ENCODE measurements around the gene NRXN2. TPM values are rescaled to one million over a fixed set of nuclear protein-coding genes. Genes with fewer than 3 reads are reported as not detected.

Gene NRXN2
- total RNA-seq, 2 experiments from 2014 or later = 0.18 to 0.39 TPM

- no peak overlapping the region for H3K27ac Mint-ChIP-seq
- ATAC-seq (no peak), DNase-seq (no peak)
- POLR2A ChIA-PET = no interaction called here
- H3K36me3 Mint-ChIP-seq (ENCODE audit: low read depth) = no peaks in the 10 kb centered on the region
- no peaks in the 10 kb centered on the region for H3K4me1 Mint-ChIP-seq
- CTCF ChIA-PET = interaction anchor here (0.6 kb wide), 1 partner anchor 191 kb away, joined by 3 read pairs; no protein-coding TSS in a partner anchor
- intact Hi-C loops (cut with DNase I, micrococcal nuclease) = no loop called here
- no peak overlapping the region for H3K4me3 Mint-ChIP-seq
- peaks cover 17% of the 10 kb centered on the region for H3K27me3 Mint-ChIP-seq
- H3K9me3 Mint-ChIP-seq (ENCODE audit: low read depth) = no peaks in the 10 kb centered on the region
Observed at GRCh38 chr11:64639885-64640284, 83.1 kb downstream of the NRXN2 start.

- H3K36me3 Mint-ChIP-seq (ENCODE audit: low read depth) = no peaks in the 10 kb centered on the region
Observed at GRCh38 chr11:64638829-64639228, 84.2 kb downstream of the NRXN2 start.

GRCh38 chr11:64638018-64638665 is 84.9 kb downstream of the NRXN2 start:
- ATAC-seq = no peak
- Mint-ChIP-seq H3K27ac (no peak overlapping the region), H3K4me3 (no peak overlapping the region), H3K36me3 (ENCODE audit: low read depth) (no peaks in the 10 kb centered on the region), H3K4me1 (peaks cover 6% of the 10 kb centered on the region), H3K9me3 (ENCODE audit: low read depth) (no peaks in the 10 kb centered on the region), H3K27me3 (peaks cover 16% of the 10 kb centered on the region)
- intact Hi-C loops (cut with DNase I, micrococcal nuclease) = no loop called here
- ChIA-PET POLR2A (no interaction called here), CTCF (interaction anchor here (0.6 to 1.0 kb wide), 2 partner anchors 12 to 123 kb away, joined by 3 read pairs; no protein-coding TSS in a partner anchor)
- no peak for DNase-seq

More at GRCh38 chr11:64638829-64639228, 84.2 kb downstream of the NRXN2 start:
- no peak for DNase-seq
- H3K4me3 Mint-ChIP-seq = no peak overlapping the region
- no peaks in the 10 kb centered on the region for H3K9me3 Mint-ChIP-seq (ENCODE audit: low read depth)
- intact Hi-C loops (cut with DNase I, micrococcal nuclease) = no loop called here
- POLR2A ChIA-PET = no interaction called here
- no peak for ATAC-seq
- CTCF ChIA-PET = interaction anchor here (0.7 to 1.0 kb wide), 2 partner anchors 12 to 105 kb away, joined by 3 read pairs; partner anchors contain the start of gene RASGRP2
- H3K27me3 Mint-ChIP-seq = peaks cover 15% of the 10 kb centered on the region
- H3K4me1 Mint-ChIP-seq = peaks cover 2% of the 10 kb centered on the region
- H3K27ac Mint-ChIP-seq = no peak overlapping the region

DNA sequence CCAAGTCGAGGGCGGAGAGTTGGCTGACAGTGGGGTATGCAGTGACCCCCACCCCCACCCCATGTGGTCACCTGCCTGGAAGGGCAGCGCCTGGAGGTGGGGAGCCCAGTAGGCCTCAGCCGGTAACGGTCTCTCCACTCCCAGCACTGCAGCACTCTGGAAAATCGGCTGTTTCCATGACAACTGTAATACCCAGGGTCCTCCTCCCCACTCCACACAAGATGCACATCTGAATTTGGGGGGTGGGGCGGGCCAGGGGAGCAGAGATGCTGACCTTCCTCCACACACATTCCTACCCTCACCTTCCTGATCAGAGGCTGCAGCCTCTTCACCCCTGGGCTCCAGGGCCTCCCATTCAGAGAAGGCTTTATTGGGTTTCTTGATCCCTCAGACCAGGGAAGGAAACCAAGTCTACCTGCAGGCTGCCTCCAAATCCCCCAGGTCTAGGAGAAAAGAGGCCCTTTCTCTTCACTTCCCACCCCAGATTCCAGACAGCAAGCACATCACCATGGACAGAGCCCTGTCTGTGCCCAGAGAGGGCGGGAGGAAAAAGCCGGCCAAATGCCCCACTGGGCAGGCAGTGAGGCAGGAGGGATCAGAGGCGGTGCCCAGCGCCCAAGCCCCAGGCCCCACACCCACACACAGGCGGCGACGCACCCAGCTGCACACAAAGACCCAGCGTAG is 85.5 kb downstream of the NRXN2 start:
- Mint-ChIP-seq H3K4me3 (no peak overlapping the region), H3K36me3 (ENCODE audit: low read depth) (no peaks in the 10 kb centered on the region), H3K27me3 (peaks cover 16% of the 10 kb centered on the region), H3K9me3 (ENCODE audit: low read depth) (no peaks in the 10 kb centered on the region), H3K27ac (no peak overlapping the region), H3K4me1 (peaks cover 6% of the 10 kb centered on the region)
- intact Hi-C loops (cut with DNase I, micrococcal nuclease) = no loop called here
- CTCF ChIA-PET = interaction anchor here (0.7 kb wide), 1 partner anchor 47 kb away, joined by 3 read pairs; the partner anchor contains the start of gene SLC22A12
- DNase-seq = no peak
- POLR2A ChIA-PET = no interaction called here
- no peak for ATAC-seq

- Mint-ChIP-seq H3K27me3 (peaks cover 15% of the 10 kb centered on the region), H3K36me3 (ENCODE audit: low read depth) (no peaks in the 10 kb centered on the region), H3K27ac (no peak overlapping the region), H3K4me1 (peaks cover 6% of the 10 kb centered on the region), H3K9me3 (ENCODE audit: low read depth) (no peaks in the 10 kb centered on the region), H3K4me3 (no peak overlapping the region)
- DNase-seq (no peak), ATAC-seq (no peak)
- intact Hi-C loops (cut with DNase I, micrococcal nuclease) = no loop called here
- CTCF ChIA-PET = no interaction called here
- POLR2A ChIA-PET = no interaction called here
Observed at GRCh38 chr11:64633555-64634159, 89.3 kb downstream of the NRXN2 start.

GRCh38 chr11:64632654-64633053 is 90.3 kb downstream of the NRXN2 start:
- H3K4me1 Mint-ChIP-seq = peaks cover 6% of the 10 kb centered on the region
- no peaks in the 10 kb centered on the region for H3K36me3 Mint-ChIP-seq (ENCODE audit: low read depth)
- POLR2A ChIA-PET = no interaction called here
- DNase-seq (no peak), ATAC-seq (no peak)
- H3K9me3 Mint-ChIP-seq (ENCODE audit: low read depth) = no peaks in the 10 kb centered on the region
- intact Hi-C loops (cut with DNase I, micrococcal nuclease) = no loop called here
- no peak overlapping the region for H3K27ac Mint-ChIP-seq
- no peak overlapping the region for H3K4me3 Mint-ChIP-seq
- peaks cover 15% of the 10 kb centered on the region for H3K27me3 Mint-ChIP-seq
- CTCF ChIA-PET = interaction anchor here (0.7 kb wide), 2 partner anchors 49 to 200 kb away, joined by 3 read pairs; no protein-coding TSS in a partner anchor

GRCh38 chr11:64632237-64632636 is 90.8 kb downstream of the NRXN2 start:
- intact Hi-C loops (cut with DNase I, micrococcal nuclease) = no loop called here
- no peak overlapping the region for H3K4me3 Mint-ChIP-seq
- CTCF ChIA-PET = interaction anchor here (0.7 kb wide), 2 partner anchors 48 to 200 kb away, joined by 3 read pairs; no protein-coding TSS in a partner anchor
- H3K4me1 Mint-ChIP-seq = peaks cover 6% of the 10 kb centered on the region
- peaks cover 15% of the 10 kb centered on the region for H3K27me3 Mint-ChIP-seq
- H3K36me3 Mint-ChIP-seq (ENCODE audit: low read depth) = no peaks in the 10 kb centered on the region
- H3K27ac Mint-ChIP-seq = no peak overlapping the region
- POLR2A ChIA-PET = no interaction called here
- no peak for DNase-seq
- no peaks in the 10 kb centered on the region for H3K9me3 Mint-ChIP-seq (ENCODE audit: low read depth)
- no peak for ATAC-seq

- DNase-seq (no peak), ATAC-seq (no peak)
- CTCF ChIA-PET = no interaction called here
- no peak overlapping the region for H3K27ac Mint-ChIP-seq
- peaks cover 15% of the 10 kb centered on the region for H3K27me3 Mint-ChIP-seq
- H3K4me1 Mint-ChIP-seq = peaks cover 6% of the 10 kb centered on the region
- H3K4me3 Mint-ChIP-seq = no peak overlapping the region
- intact Hi-C loops (cut with DNase I, micrococcal nuclease) = no loop called here
- H3K9me3 Mint-ChIP-seq (ENCODE audit: low read depth) = no peaks in the 10 kb centered on the region
- no peaks in the 10 kb centered on the region for H3K36me3 Mint-ChIP-seq (ENCODE audit: low read depth)
- POLR2A ChIA-PET = no interaction called here
Observed at GRCh38 chr11:64631675-64632074, 91.3 kb downstream of the NRXN2 start.

- Mint-ChIP-seq H3K36me3 (ENCODE audit: low read depth) (no peaks in the 10 kb centered on the region), H3K4me1 (peaks cover 6% of the 10 kb centered on the region), H3K4me3 (no peak overlapping the region), H3K9me3 (ENCODE audit: low read depth) (no peaks in the 10 kb centered on the region), H3K27me3 (peaks cover 11% of the 10 kb centered on the region), H3K27ac (no peak overlapping the region)
- ChIA-PET POLR2A (no interaction called here), CTCF (no interaction called here)
- ATAC-seq (no peak), DNase-seq (no peak)
- intact Hi-C loops (cut with DNase I, micrococcal nuclease) = no loop called here
Observed at GRCh38 chr11:64629796-64630562, 93.0 kb downstream of the NRXN2 start.

GRCh38 chr11:64629103-64629502 is 93.9 kb downstream of the NRXN2 start:
- CTCF ChIA-PET = interaction anchor here (0.8 kb wide), 1 partner anchor 21 kb away, joined by 3 read pairs; no protein-coding TSS in a partner anchor
- Mint-ChIP-seq H3K4me1 (peaks cover 6% of the 10 kb centered on the region), H3K36me3 (ENCODE audit: low read depth) (no peaks in the 10 kb centered on the region), H3K27me3 (peaks cover 4% of the 10 kb centered on the region), H3K27ac (no peak overlapping the region), H3K9me3 (ENCODE audit: low read depth) (no peaks in the 10 kb centered on the region), H3K4me3 (no peak overlapping the region)
- no peak for DNase-seq
- POLR2A ChIA-PET = no interaction called here
- no peak for ATAC-seq
- intact Hi-C loops (cut with DNase I, micrococcal nuclease) = no loop called here

DNA sequence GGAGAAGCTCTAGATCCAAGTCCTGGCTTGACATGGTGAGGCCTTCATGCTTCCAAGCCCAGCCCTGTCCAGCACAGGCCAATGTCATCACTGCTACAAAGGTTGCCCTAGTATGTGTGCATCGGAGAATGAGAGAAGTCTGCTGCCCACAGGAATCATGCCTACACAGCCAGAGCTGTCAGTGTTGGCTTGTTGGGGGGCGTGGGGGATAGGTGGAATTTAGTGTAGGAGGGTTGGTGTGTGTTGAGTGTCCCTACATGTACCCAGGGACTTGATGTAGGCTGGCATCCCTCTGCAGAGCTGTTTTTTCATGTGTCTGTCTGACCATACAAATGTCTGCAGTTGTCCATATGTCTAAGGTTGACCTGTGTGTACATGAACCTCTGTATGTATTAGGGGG is 94.4 kb downstream of the NRXN2 start:
- peaks cover 2% of the 10 kb centered on the region for H3K4me1 Mint-ChIP-seq
- H3K9me3 Mint-ChIP-seq (ENCODE audit: low read depth) = no peaks in the 10 kb centered on the region
- POLR2A ChIA-PET = no interaction called here
- intact Hi-C loops (cut with DNase I, micrococcal nuclease) = no loop called here
- no peaks in the 10 kb centered on the region for H3K36me3 Mint-ChIP-seq (ENCODE audit: low read depth)
- ATAC-seq = no peak
- no peak overlapping the region for H3K27ac Mint-ChIP-seq
- H3K4me3 Mint-ChIP-seq = no peak overlapping the region
- CTCF ChIA-PET = interaction anchor here (0.8 kb wide), 1 partner anchor 20 kb away, joined by 3 read pairs; no protein-coding TSS in a partner anchor
- no peak for DNase-seq
- H3K27me3 Mint-ChIP-seq = peaks cover 4% of the 10 kb centered on the region
